Stimulated activated CD8-positive, alpha-beta memory T cell treated with anti-CD3 and anti-CD28 coated beads, Interleukin-15, amount 100 ng/mL, for 4 hours (primary cell): Measurements from ENCODE around the gene MED28.
"Not testable (repeated sequence)": the region's sequence is repeated elsewhere in the genome, so short reads cannot be mapped to it uniquely, and the experiment has no call there.

Experiments used
- DNase-seq, 2 donors: peaks; one replicate each; pipeline ENCODE4 v3.0.0-alpha.2; 2020; ENCODE audit warnings: low read depth in 2 of 2

MED28 gene, protein sequence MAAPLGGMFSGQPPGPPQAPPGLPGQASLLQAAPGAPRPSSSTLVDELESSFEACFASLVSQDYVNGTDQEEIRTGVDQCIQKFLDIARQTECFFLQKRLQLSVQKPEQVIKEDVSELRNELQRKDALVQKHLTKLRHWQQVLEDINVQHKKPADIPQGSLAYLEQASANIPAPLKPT

DNA sequence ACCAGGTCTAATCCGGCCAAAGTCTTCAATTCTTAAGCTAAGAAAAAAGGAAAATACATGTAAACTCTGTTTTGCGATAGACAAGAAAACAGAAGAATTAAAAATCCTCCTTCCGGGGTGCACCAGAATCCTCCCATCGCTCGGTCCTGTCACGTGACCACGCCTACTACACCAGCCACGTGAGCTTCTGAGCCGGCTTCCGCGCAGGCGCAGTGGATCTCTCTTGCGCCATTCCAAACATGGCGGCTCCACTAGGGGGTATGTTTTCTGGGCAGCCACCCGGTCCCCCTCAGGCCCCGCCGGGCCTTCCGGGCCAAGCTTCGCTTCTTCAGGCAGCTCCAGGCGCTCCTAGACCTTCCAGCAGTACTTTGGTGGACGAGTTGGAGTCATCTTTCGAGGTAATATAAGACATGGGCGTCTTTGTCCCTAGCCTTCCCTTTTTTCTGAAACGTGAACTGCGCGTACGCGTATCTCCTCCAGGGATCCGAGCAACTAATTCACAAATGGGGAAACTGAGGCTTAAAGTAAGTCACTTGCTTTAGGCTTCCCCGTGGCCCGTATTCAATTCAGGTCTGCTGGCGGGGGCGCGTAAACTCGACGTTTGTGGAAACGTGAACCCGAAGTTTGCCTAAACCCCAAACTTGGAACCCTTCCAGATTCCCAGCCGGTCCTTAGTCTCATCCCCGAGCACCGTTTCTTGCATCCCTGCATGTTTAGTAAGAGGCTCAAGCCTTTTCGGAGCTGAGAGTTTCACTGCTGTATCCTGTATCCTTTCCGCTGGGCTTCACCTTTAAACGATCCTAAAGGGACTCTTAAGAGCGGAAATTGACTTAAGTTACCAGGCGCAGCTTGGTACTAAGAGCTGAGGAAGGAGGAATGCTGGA lies at the start of gene MED28:
Gene MED28 (plus strand): TSS at position 226 of the 884 bp plus-strand sequence. CDS start 14 bp downstream, at position 240.
- DNase-seq = peak; percentile 87 to 94

DNA sequence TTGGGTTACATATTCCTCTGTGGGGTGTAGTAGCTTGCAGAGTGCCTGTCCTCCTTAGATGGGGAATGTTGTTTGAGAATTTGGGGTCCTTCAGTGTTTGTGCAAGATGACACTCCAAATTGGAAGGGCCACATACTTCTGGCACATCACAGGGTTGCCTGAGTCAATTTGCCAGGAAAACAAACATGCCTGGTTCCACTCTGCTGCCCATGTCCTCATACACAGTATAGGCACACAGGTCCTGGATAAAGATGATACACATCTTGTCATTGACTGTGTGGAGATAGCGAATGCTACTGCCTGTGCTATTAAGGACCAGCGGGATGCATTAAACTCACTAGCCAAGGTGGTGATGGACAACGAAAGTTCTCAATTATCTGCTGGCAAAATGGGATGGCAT lies 48.6 kb upstream of the MED28 start:
- no peak for DNase-seq

DNA sequence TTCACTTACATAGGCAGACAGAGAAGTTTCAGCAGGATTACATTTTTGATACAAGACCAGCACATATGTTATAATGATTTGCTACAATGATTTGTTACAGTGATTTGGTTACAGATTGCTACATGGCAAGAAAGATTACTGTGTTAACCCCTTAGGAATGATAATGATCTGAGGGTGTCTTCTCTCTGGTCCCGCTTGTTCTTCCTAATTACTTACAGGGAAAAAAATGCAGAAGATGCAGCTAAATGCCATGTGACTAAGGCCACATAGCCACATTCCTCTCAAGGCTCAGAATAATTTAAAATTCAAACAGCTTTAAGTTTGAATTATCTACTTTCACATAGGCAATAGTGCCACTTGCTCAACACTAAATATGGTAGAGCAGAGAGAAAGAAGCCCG lies 47.2 kb upstream of the MED28 start:
- DNase-seq = no peak

DNA sequence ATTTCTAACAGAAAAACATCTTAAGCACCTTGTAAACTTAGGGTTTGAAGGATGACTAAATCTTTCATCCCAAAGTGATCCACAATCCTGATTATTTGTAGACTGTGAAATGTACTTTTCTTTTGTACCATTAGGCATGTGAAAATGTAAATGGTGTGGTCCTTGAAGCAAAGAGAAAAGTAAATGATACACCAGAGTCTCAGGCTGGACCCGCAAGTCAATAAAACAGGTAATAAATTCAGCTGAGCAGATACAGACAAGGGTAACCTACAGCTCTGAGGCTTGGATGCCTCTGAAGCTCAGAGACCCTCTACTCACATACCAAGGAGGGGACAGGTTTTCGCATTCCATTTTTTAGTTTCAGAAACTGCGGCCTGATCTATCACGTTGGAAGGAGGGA lies 40.2 kb upstream of the MED28 start:
- DNase-seq = no peak

DNA sequence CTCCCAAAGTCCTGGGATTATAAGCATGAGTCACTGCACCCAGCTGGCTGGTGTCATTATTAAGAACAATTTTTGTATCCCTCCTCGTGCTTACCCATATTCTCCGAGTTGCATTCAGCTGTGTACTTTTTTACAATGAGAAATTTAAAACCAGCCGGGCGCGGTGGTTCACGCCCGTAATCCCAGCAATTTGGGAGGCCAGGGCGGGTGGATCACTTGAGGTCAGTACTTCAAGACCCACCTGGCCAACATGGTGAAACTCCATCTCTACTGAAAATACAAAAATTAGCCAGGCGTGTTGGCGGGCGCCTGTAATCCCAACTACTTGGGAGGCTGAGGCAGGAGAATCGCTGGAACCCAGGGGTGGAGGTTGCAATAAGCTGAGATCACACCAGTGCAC lies 39.3 kb upstream of the MED28 start:
- not testable (repeated sequence) for DNase-seq

DNA sequence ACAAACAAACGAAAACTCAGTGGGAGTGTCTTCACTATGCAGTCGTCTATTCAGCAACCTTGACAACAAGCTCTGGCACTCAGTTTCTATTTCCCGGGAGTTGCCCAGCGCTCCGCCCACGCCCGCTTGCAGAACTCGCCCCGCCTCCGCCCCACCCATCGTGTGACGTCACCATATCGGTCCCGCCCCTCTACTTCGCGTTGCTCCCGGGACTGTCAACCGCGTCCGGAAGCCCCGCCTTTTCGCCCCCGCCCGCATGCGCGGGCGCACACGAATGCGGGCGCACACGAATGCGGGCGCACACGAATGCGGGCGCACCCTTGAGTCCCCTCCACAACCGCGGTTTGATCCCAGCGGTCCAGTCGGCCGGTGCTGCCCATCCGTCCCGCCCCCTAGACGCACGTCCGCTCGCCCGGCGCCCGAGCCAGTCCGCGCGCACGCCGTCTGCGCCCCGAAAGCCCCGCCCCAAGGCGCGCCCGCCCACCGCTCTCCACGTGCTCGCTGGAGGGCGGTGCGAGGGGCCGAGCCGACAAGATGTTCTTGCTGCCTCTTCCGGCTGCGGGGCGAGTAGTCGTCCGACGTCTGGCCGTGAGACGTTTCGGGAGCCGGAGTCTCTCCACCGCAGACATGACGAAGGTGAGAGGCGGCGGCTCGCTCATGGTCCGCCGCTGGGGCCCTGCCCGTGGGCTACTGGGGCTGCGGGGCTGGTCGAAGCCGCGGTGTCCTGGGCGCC lies 37.3 kb upstream of the MED28 start, which contains the start of gene LAP3:
Gene LAP3 (plus strand): TSS at position 267 of the 733 bp plus-strand sequence. CDS start 268 bp downstream, at position 535.
- DNase-seq = peak; percentile 97

DNA sequence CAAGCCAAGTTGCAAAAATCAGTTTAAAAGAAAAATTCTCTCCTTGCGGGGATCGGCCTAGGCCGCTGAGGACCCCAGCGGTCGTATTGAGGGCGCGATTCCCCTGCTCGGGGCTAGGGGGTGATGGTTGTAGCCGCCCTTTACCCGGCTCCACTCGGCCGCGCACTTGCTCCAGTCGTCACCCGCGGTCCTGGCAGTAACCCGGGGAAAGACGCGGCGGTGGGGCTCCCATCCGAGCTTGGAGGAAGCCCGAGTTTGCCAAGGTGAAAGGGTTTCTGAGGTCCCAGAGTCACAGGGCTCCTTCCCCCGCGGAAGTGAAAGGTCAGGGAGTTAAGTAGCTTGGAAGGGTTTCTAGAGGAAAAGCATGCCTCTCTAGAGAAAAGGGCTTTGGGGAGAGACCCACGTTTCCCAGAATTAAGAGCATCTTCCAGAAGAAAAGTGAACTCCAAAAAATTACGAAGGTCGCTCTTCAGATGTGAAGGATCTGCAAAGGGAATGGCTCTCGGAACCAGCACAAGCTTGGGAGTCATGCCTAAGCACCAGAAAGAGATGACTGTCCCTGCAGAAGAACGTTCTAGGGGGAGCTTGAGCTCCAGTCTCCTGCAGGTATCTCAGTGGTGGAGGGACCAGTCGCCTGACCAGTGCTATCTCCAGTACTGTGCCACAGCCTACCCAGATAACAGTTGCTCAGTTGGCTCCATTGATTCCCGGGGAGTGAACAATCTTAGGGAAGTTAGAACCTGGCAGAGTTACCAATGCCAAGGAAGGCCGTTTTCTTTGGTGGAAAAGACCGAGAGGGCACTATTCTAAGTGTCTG lies 36.6 kb upstream of the MED28 start:
- peak in 1 of 2 donors; percentile 9 for DNase-seq

DNA sequence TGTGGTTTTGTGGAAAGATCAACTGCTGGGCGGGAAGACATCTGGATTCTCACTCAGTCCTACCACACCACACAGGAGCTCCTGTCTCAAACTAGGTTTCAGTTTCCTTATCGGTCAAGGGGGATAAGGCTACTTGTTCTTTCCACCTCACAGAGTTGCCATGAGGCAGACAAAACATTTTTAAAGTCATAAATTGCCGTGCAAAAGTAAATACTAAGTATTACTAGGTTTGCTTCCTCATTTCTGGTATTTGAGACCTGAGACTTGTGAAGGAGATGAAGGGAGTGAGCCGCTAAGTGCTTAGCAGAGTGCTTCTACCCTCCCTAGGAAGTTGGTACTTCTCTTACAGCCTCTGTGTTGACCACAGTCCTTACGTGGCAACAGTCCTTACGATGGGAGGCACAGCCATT lies 36.0 kb upstream of the MED28 start:
- no peak for DNase-seq

DNA sequence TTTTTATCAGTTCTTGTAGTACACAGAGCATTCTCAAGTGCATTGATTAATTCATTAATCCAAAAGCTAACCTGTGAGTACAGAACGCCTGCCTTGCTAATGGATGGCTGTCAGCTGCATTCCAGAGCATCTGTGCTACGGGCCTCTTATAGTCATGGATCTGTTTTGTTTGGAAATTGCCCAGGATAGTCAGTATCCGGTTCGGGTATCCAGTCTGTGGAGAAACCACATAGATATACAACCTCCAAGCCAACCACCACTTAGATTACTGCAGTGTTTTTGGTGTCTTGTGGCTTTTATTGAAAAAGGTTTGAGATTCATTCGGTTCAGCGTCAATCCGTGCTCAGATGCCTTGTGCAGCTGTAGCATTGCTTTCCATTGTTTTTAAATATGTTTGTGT lies 33.5 kb upstream of the MED28 start:
- DNase-seq = no peak

DNA sequence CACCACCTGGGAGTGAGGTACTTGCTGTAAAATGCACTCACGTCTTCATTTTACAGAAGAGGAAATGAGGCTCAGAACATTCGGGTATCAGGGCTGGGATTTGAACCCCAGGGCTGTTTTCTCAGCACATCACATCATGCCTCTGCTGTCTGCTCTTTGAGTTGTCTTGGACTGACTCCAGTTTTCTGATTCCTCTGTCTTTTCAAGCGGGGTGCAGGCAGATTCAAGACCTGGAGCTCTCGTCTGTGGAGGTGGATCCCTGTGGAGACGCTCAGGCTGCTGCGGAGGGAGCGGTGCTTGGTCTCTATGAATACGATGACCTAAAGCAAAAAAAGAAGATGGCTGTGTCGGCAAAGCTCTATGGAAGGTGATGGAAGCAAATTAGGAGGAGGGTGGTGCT lies 31.2 kb upstream of the MED28 start:
- DNase-seq = no peak

DNA sequence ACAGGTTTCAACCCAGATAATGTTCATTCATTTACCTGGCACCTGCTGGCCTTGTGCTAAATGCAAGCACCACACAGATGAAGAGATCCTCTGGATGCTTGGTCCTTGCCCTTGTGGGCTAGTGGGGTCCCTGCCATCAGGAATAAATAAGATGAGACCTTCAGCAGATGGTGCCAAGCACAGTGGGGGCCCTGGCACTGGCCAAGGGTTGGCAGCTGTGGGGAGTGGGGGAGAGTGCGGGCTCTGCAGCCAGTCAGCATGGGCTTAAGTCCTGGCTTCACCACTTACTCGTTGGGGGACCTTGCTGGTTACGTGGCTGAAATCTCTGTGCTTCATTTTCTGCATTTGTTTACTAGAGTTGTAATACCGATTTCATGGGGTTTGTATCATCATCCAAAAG lies 30.5 kb upstream of the MED28 start:
- no peak for DNase-seq

DNA sequence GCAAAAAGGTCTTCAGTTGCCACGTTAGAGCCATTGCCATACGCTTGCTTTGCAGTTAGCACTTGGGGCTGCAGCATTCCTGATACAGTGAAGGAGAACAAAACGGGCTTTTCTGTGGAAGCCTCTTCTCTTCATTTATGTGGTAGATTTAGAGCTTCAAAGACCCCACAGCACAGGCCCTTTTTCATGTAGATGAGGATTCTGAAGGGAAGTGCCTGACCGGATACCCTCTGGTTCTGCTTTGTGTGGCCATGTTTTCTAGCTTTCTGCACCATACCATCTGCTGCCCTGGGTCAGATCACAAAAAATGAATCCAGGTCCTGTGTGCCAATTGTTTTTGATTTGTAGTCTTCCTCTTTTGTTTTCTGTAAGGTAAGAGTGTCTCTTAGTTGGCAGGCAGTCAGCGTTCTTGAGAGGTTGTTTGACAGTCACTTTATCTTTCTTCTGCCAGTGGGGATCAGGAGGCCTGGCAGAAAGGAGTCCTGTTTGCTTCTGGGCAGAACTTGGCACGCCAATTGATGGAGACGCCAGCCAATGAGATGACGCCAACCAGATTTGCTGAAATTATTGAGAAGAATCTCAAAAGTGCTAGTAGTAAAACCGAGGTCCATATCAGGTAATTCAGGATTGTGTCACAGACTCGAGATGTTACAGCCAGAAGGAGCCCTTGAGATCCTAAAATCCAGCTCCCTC lies 29.8 kb upstream of the MED28 start:
- no peak for DNase-seq

DNA sequence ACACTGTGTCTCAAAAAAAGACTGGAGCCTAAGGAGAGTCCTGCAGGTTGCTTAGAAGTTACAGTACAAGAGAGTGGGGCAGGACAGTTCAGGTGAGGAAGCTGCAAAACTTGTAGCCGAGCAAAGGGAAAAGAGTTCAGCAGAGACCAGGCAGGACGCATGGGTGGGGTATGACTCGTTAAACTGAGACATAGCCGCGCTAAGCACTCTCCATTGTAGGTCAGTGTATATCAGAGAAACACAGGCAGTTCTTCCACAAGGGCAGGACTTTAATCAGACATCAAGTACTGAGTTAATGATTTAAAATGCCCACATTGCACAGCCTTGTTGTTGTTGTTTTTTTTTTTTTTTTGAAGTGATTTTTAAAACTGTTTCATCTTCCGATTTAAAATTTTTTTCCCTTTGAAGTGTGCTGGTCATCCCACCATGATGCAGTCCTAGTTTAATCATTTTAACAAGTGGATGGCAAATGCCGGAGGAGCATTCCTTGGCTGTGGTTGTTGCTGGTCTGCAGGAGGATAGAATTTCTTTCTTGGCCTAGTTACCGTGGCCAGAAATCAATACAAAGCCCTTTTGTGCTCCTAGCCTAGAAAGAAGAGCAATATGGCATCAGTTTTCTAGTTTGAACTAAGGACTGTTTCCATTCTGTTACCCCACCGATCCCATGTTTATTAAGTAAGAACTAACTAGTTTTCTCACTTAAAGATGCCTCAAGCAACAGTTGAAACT lies 27.2 kb upstream of the MED28 start:
- DNase-seq = no peak

DNA sequence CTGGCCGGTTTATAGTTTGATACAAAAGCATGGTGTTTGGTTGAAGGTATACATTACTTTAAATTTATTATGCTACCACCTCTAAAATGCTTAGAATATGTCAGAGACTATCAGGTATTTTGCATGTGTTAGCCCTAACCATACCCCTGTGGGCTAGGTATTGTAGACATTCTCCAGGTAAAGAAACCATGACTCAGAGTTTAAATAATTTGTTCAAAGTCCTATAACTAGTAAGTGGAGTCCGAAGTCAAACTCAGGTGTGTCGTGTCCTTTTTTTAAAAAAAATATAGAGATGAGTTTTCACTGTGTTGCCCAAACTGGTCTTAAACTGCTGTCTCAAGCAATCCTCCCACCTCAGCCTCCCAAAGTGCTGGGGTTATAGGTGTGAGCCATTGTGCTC lies 25.1 kb upstream of the MED28 start:
- DNase-seq = no peak

DNA sequence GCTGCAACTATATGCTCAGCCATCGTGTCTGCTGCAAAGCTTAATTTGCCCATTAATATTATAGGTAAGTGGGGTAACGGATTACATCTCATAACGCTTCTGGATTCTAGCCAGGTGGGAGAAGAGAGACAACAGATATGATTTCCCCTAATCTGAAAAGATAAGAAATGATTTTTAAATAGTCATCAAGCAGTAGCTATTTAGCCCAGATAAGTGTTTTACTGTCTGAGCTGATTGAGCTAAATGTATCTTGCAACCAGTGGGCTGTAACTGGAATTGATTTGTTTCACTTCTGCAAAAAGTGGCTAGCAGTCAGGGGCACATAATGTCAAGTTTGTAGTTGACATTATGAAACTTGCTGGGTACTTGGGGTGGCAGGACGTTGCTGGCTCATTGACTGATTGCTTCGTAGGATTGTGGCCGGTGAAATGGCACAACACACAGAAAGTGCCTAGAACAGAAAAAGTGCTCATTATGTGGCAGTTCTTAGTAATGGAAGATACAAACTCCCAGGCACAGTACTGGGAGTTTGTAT lies 18.9 kb upstream of the MED28 start:
- no peak for DNase-seq

DNA sequence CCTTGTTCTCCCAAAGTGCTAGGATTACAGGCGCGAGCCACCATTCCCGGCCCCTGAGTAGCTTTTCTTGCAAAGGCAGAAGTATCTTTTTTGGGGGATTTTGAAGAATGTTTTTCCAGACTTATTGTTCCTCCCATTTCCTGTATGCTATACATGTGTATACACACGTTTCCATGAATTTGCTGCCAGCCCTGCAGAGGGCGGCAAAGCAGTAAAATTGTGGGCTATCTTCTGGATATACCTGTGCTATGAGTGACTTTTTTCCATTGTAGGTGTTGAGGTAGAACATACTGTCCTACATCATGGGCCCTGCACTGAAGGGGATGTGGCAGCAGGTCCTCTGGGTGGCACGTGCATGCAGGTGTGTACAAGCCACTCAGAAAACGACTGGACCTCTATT lies 16.9 kb upstream of the MED28 start:
- no peak for DNase-seq

DNA sequence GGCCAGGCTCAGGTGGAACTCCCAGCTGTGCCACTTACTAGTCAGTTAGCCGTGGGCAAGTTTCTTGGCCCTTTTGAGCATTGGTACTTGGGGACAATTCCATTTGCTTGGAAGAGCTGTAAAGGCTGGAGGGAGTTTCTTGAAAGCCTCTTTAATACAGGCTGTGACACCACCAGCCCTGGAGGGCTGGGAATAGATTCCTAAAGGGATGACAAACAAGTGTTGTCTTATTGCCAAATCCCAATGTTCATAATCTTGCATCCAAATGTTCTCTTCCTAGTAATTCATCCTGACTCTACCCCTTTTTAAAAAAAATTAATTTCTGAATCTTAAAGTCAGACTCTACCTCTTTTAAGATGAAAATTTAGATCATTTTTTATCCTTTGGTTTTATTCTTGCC lies 14.6 kb upstream of the MED28 start:
- DNase-seq = no peak

DNA sequence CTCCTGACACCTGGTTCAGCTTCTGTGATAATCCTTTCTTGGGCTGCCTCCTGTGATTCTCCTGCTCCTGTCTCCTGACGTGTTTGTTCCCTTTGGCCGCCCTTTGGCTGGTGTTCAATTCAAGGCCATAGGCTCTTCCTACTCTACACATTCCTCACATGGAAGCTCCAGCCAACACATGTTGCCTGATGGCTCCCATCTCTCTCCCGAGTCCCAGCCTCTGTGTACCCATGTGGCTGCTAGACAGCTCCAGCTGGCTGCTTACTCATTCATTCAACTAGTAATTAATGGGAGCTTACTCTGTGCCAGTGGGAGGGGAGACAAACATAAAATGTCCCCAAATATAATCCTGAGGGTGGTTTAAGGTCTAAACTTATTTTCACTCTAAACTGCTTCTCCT lies 9.2 kb upstream of the MED28 start:
- DNase-seq = no peak

DNA sequence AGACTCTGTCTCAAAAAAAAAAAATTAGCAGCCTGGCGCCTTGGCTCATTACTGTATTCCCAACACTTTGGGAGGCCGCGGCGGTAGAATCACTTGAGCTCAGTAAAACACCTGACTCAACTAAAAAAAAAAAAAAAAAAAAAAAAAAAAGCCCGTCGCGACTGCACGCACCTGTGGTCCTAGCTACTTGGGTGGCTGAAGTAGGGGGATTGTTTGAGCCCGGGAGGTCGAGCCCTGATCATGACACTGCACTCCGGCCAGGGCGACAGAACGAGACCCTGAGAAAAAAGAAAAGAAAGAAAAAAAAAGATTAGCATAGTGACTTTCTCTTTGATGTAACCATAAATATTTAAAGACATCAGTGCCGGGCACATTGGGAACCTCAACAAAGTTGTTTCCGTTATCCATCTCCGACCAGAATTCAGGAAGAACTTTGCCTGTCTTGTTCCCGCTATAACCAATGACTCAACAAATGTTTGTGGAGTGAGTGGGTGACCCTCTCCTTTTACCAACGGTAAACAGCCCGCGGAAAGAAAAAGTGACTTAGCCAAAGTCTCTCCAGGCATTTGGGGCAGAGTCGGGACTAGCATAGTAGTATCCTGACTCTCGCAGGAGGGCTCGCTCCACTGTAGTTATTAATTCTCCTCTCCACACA lies 553 bp upstream of the MED28 start:
- peak in 1 of 2 donors; percentile 7 for DNase-seq

DNA sequence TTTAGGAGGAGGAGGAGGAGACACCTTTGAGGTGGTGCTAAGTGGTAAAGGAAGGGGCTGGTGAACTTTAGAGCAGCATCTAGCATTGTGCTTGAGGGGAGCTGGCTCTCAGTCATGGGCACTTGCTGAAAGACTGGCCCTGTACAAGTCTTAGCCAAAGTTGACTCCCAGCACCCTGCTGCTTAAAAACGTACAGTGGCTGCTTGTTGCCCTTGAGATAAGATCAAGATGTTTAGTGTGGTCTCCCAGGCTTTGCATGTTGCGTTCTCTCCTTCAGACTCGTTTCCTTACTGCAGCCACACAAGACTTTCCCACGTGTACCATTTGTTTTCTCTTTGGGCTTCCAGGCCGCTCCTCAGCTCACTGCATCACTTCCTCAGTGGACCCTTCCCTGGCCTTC lies 1.8 kb downstream of the MED28 start:
- DNase-seq = no peak
